MM.1S (cell line): ENCODE data around the gene AKTIP.

ENCODE experiments used
- DNase-seq: peaks from one replicate; pipeline ENCODE4 v3.0.0-alpha.2; 2015
- H2AFZ ChIP-seq: fragments of 300-600 bp; sonication (generic); 2 replicates; pipeline ENCODE4 v1.6.0; 2016; ENCODE audit warnings: antibody characterized with exemption, low read length
- H3F3A ChIP-seq: fragments of 300-600 bp; sonication (generic); 2 replicates; pipeline ENCODE4 v1.6.1; 2016; ENCODE audit warnings: mild to moderate bottlenecking, antibody characterized with exemption, low read length, moderate library complexity, mixed read lengths; ENCODE audit not compliant: insufficient read depth
- H3K27ac ChIP-seq: fragments of 300-600 bp; sonication (generic); 2 replicates; pipeline ENCODE4 v1.5.1; 2016; ENCODE audit warnings: mild to moderate bottlenecking, low read length
- H3K27me3 ChIP-seq: fragments of 300-600 bp; sonication (generic); replicated peaks from 2 replicates; pipeline ENCODE4 v1.6.0; 2016; ENCODE audit warnings: low read length; ENCODE audit not compliant: insufficient read depth
- H3K36me3 ChIP-seq: fragments of 300-600 bp; sonication (generic); replicated peaks from 2 replicates; pipeline ENCODE4 v1.6.1; 2016; ENCODE audit warnings: mild to moderate bottlenecking, low read length, mixed read lengths; ENCODE audit not compliant: insufficient read depth
- H3K4me1 ChIP-seq: fragments of 300-600 bp; sonication (generic); 2 replicates; pipeline ENCODE4 v1.6.1; 2016; ENCODE audit warnings: low read length, mixed read lengths
- H3K4me2 ChIP-seq: fragments of 300-600 bp; sonication (generic); 2 replicates; pipeline ENCODE4 v1.6.0; 2016; ENCODE audit warnings: low read depth, low read length
- H3K4me3 ChIP-seq: fragments of 300-600 bp; sonication (generic); 2 replicates; pipeline ENCODE4 v1.5.1; 2016; ENCODE audit warnings: low read length, mixed read lengths
- H3K79me2 ChIP-seq: fragments of 300-600 bp; sonication (generic); 2 replicates; pipeline ENCODE4 v1.6.1; 2016; ENCODE audit warnings: mixed run types, low read length, mixed read lengths
- H3K9ac ChIP-seq: fragments of 300-600 bp; sonication (generic); 2 replicates; pipeline ENCODE4 v1.6.1; 2016; ENCODE audit warnings: low read length, mixed read lengths
- H3K9me2 ChIP-seq: fragments of 300-600 bp; sonication (generic); replicated peaks from 2 replicates; pipeline ENCODE4 v1.6.1; 2016; ENCODE audit warnings: mild to moderate bottlenecking, low read length, mixed read lengths; ENCODE audit not compliant: insufficient read depth
- H3K9me3 ChIP-seq: fragments of 300-600 bp; sonication (generic); replicated peaks from 2 replicates; pipeline ENCODE4 v1.6.1; 2016; ENCODE audit warnings: mild to moderate bottlenecking, low read length, mixed read lengths; ENCODE audit not compliant: insufficient read depth
- H4K20me1 ChIP-seq: fragments of 300-600 bp; sonication (generic); 2 replicates; pipeline ENCODE4 v1.6.1; 2016; ENCODE audit warnings: mild to moderate bottlenecking, low read length, moderate library complexity, mixed read lengths; ENCODE audit not compliant: insufficient read depth
- EZH2 ChIP-seq: fragments of 300-600 bp; sonication (generic); optimal IDR thresholded peaks from 2 replicates; pipeline ENCODE3; 2017; ENCODE audit warnings: low read depth, mild to moderate bottlenecking, antibody characterized with exemption, low read length, mixed read lengths
- EZH2phosphoT487 ChIP-seq: fragments of 300-600 bp; sonication (generic); IDR thresholded peaks from 2 replicates; pipeline ENCODE4 v1.6.1; 2018; ENCODE audit warnings: antibody characterized with exemption, low read length
- TF ChIP-seq, protein P1 (sequence below): fragments of 300-600 bp; sonication (generic); IDR thresholded peaks from 2 replicates; pipeline ENCODE4 v1.5.1; 2016; ENCODE audit warnings: antibody characterized with exemption, low read length, mixed read lengths

AKTIP gene

GRCh38 chr16:53482123-53482522 lies 20.9 kb downstream of the AKTIP start:
- no peak for DNase-seq
- Histone ChIP-seq H3K9me3 (no peaks in the 10 kb centered on the region), H3K9ac (no peak overlapping the region), H3K9me2 (no peaks in the 10 kb centered on the region), H4K20me1 (no peaks in the 10 kb centered on the region), H3K4me2 (no peak overlapping the region), H3K27me3 (no peaks in the 10 kb centered on the region), H3K79me2 (0 out of 2 replicates have a peak, but pooled peaks cover 2% of the 10 kb centered on the region), H3K27ac (no peak overlapping the region), H3K4me1 (no peaks in the 10 kb centered on the region), H3K4me3 (no peak overlapping the region), H3F3A (no peaks in the 10 kb centered on the region), H3K36me3 (no peaks in the 10 kb centered on the region; the same call in none of the 2 replicates), H2AFZ (no peak overlapping the region)
- TF ChIP-seq EZH2phosphoT487: no peak
- TF ChIP-seq EZH2: no peak
- TF ChIP-seq, protein P1, sequence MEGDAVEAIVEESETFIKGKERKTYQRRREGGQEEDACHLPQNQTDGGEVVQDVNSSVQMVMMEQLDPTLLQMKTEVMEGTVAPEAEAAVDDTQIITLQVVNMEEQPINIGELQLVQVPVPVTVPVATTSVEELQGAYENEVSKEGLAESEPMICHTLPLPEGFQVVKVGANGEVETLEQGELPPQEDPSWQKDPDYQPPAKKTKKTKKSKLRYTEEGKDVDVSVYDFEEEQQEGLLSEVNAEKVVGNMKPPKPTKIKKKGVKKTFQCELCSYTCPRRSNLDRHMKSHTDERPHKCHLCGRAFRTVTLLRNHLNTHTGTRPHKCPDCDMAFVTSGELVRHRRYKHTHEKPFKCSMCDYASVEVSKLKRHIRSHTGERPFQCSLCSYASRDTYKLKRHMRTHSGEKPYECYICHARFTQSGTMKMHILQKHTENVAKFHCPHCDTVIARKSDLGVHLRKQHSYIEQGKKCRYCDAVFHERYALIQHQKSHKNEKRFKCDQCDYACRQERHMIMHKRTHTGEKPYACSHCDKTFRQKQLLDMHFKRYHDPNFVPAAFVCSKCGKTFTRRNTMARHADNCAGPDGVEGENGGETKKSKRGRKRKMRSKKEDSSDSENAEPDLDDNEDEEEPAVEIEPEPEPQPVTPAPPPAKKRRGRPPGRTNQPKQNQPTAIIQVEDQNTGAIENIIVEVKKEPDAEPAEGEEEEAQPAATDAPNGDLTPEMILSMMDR: no peak

DNA sequence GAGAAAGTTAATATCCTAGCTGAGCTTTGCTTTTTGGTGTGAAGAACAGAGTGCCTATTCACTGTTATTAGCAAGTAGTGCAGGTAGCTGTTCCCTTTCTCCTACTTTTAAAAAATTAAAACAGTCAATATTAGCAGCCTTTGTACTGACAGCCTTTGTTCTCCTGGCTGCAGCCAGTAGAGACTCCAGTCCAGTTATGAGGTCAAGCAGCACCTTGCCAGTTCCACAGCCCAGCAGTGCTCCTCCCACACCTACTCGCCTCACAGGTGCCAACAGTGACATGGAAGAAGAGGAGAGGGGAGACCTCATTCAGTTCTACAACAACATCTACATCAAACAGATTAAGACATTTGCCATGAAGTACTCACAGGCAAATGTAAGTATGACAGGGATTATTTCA lies 22.6 kb downstream of the AKTIP start:
- Histone ChIP-seq H3K79me2 (0 out of 2 replicates have a peak, but pooled peaks cover 4% of the 10 kb centered on the region), H4K20me1 (no peaks in the 10 kb centered on the region), H3K27me3 (no peaks in the 10 kb centered on the region), H3F3A (no peaks in the 10 kb centered on the region), H3K36me3 (no peaks in the 10 kb centered on the region; the same call in none of the 2 replicates), H3K4me2 (no peak overlapping the region), H3K9me2 (no peaks in the 10 kb centered on the region), H3K27ac (no peak overlapping the region), H2AFZ (no peak overlapping the region), H3K4me1 (no peaks in the 10 kb centered on the region), H3K4me3 (no peak overlapping the region), H3K9ac (no peak overlapping the region), H3K9me3 (no peaks in the 10 kb centered on the region)
- DNase-seq: no peak
- TF ChIP-seq EZH2phosphoT487: no peak

- no peak overlapping the region for H3K4me3 ChIP-seq
- DNase-seq: no peak
- H3K4me2 ChIP-seq: no peak overlapping the region
- H3K9ac ChIP-seq: no peak overlapping the region
- H3K4me1 ChIP-seq: no peaks in the 10 kb centered on the region
- H3K27ac ChIP-seq: no peak overlapping the region
- no peaks in the 10 kb centered on the region for H4K20me1 ChIP-seq
- H2AFZ ChIP-seq: no peak overlapping the region
- TF ChIP-seq, protein P1: no peak
- TF ChIP-seq EZH2phosphoT487: no peak
- TF ChIP-seq EZH2: no peak
- H3K9me2 ChIP-seq: no peaks in the 10 kb centered on the region
- 0 out of 2 replicates have a peak, but pooled peaks cover 4% of the 10 kb centered on the region for H3K79me2 ChIP-seq
- no peaks in the 10 kb centered on the region for H3K9me3 ChIP-seq
- no peaks in the 10 kb centered on the region for H3K27me3 ChIP-seq
- H3K36me3 ChIP-seq: no peaks in the 10 kb centered on the region; the same call in 1 of the 2 replicates
- H3F3A ChIP-seq: no peaks in the 10 kb centered on the region
Observed at GRCh38 chr16:53478965-53479364, 24.0 kb downstream of the AKTIP start.

DNA sequence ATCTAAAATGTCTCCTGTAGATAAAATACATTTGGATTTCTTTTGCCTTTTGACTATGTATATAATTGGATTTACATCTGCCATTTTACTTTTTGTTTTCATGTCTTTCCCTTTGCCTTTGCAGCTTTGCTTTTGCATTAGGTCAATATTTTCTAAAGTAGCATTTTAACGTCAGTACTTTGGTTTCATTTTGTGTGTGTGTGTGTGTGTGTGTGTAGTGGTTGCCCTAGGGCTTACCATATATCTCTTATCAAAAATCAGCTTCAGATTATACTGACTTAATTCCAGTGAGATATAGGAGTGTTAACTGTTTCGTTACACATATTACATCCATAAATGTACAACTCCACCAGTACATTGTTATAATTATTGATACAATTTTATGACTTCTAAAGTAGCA lies 26.1 kb downstream of the AKTIP start:
- Histone ChIP-seq H3K36me3 (0 out of 2 replicates have a peak, but pooled peaks cover 3% of the 10 kb centered on the region), H3K9me2 (no peaks in the 10 kb centered on the region), H3F3A (no peaks in the 10 kb centered on the region), H3K79me2 (0 out of 2 replicates have a peak, but pooled peaks cover 4% of the 10 kb centered on the region), H3K4me3 (no peak overlapping the region), H3K9ac (no peak overlapping the region), H4K20me1 (no peaks in the 10 kb centered on the region), H3K27ac (no peak overlapping the region), H2AFZ (no peak overlapping the region), H3K9me3 (no peaks in the 10 kb centered on the region), H3K4me1 (no peaks in the 10 kb centered on the region), H3K4me2 (no peak overlapping the region), H3K27me3 (no peaks in the 10 kb centered on the region)
- TF ChIP-seq, protein P1: no peak
- TF ChIP-seq EZH2phosphoT487 (no peak), EZH2 (no peak)
- no peak for DNase-seq
